SK-N-SH (cell line): Measurements from ENCODE around the gene NPEPL1. TPM values are rescaled to one million over a fixed set of nuclear protein-coding genes. Genes with fewer than 3 reads are reported as not detected.

Experiments
- CTCF ChIA-PET: fragments of 300-600, 350-600 bp; formaldehyde crosslinking; extraction: SDS; loops from one replicate; lab custom pipeline; 2021; lab: Yijun Ruan, JAX
- POLR2A ChIA-PET: fragments of 350-600 bp; sonication (Branson Sonifier 250); formaldehyde crosslinking; extraction: SDS; loops from one replicate; lab custom pipeline; 2020; ENCODE audit warnings: antibody characterized with exemption, inconsistent platforms; lab: Yijun Ruan, JAX
- DNase-seq: peaks from one replicate; pipeline ENCODE4 v3.0.0; 2012
- H2AFZ ChIP-seq: fragments of 200-600 bp; sonication (generic); 2 replicates; pipeline ENCODE4 v1.8.1; 2016; ENCODE audit warnings: antibody characterized with exemption, mild to moderate bottlenecking, low read depth
- H3F3A ChIP-seq: fragments of 200-600 bp; sonication (generic); replicated peaks from 2 replicates; pipeline ENCODE3; 2016; ENCODE audit warnings: antibody characterized with exemption, mild to moderate bottlenecking; ENCODE audit not compliant: insufficient read depth
- H3K27ac ChIP-seq, 2 experiments: fragments of 200-500 bp in 1 of 2; fragments of 200-600 bp in 1 of 2; sonication (Bioruptor generic) in 1 of 2; sonication (generic), shearing (Covaris generic) in 1 of 2; 2 replicates each; pipeline versions ENCODE4 v1.5.1 to v1.6.1; 2014 to 2016; ENCODE audit warnings: low read depth in 2 of 2, inconsistent platforms in 1 of 2, low read length in 1 of 2, mild to moderate bottlenecking in 1 of 2, mixed read lengths in 1 of 2
- H3K27me3 ChIP-seq: fragments of 200-600 bp; sonication (generic), shearing (Covaris generic); 2 replicates; pipeline ENCODE4 v1.6.1; 2016; ENCODE audit warnings: mixed run types; ENCODE audit not compliant: insufficient read depth
- H3K36me3 ChIP-seq, 2 experiments: fragments of 200-500 bp in 1 of 2; fragments of 200-600 bp in 1 of 2; sonication (Bioruptor generic) in 1 of 2; sonication (generic) in 1 of 2; replicated peaks in 1 of 2; 2 replicates each; pipeline versions ENCODE3 to v1.5.1; 2014 to 2016; ENCODE audit warnings: low read length in 1 of 2, mild to moderate bottlenecking in 1 of 2; ENCODE audit not compliant: insufficient read depth in 2 of 2, control insufficient read depth in 1 of 2
- H3K4me1 ChIP-seq, 2 experiments: fragments of 200-500 bp in 1 of 2; fragments of 200-600 bp in 1 of 2; sonication (Bioruptor generic) in 1 of 2; sonication (generic), shearing (Covaris generic) in 1 of 2; 2 replicates each; pipeline versions ENCODE4 v1.5.1 to v1.6.1; 2014 to 2016; ENCODE audit warnings: low read depth in 1 of 2, low read length in 1 of 2, mixed run types in 1 of 2; ENCODE audit not compliant: insufficient read depth in 2 of 2, control insufficient read depth in 1 of 2
- H3K4me2 ChIP-seq: fragments of 200-600 bp; sonication (generic), shearing (Covaris generic); 2 replicates; pipeline ENCODE4 v1.6.1; 2017; ENCODE audit warnings: mixed run types
- H3K4me3 ChIP-seq, 2 experiments: fragments of 200-500 bp in 1 of 2; fragments of 200-600 bp in 1 of 2; sonication (Bioruptor generic) in 1 of 2; sonication (generic), shearing (Covaris generic) in 1 of 2; 2 replicates each; pipeline versions ENCODE4 v1.5.1 to v1.8.1; 2014 to 2016; ENCODE audit warnings: low read depth in 2 of 2, inconsistent platforms in 1 of 2, low read length in 1 of 2, mild to moderate bottlenecking in 1 of 2, mixed read lengths in 1 of 2, moderate library complexity in 1 of 2
- H3K79me2 ChIP-seq: fragments of 200-600 bp; sonication (generic); 2 replicates; pipeline ENCODE4 v1.8.1; 2017; ENCODE audit warnings: mild to moderate bottlenecking; ENCODE audit not compliant: insufficient read depth
- H3K9ac ChIP-seq: fragments of 200-600 bp; sonication (generic); 2 replicates; pipeline ENCODE4 v1.6.1; 2017; ENCODE audit warnings: mixed run types
- H3K9me2 ChIP-seq: fragments of 200-600 bp; sonication (generic); 2 replicates; pipeline ENCODE4 v1.6.1; 2017; ENCODE audit warnings: mixed run types
- H3K9me3 ChIP-seq: fragments of 200-600 bp; sonication (generic); 2 replicates; pipeline ENCODE4 v1.6.1; 2017; ENCODE audit warnings: mixed run types, mild to moderate bottlenecking, moderate library complexity
- H4K20me1 ChIP-seq: fragments of 200-600 bp; sonication (generic); 2 replicates; pipeline ENCODE4 v1.6.1; 2017; ENCODE audit warnings: mild to moderate bottlenecking, mixed run types; ENCODE audit not compliant: insufficient read depth
- CHD2 ChIP-seq: fragments of 150-350 bp; IDR thresholded peaks from 2 replicates; pipeline ENCODE4 v1.6.1; 2018; ENCODE audit warnings: low read length; ENCODE audit not compliant: partially characterized antibody
- EP300 ChIP-seq, 2 experiments: IDR thresholded peaks; 2 replicates each; pipeline versions ENCODE4 v1.4.0 to v1.6.1; 2012; ENCODE audit warnings: borderline replicate concordance in 1 of 2, low read depth in 1 of 2, low read length in 1 of 2
- GABPA ChIP-seq: IDR thresholded peaks from 2 replicates; pipeline ENCODE4 v1.4.0; 2012; ENCODE audit warnings: low read depth, mild to moderate bottlenecking
- IRF3 ChIP-seq: fragments of 150-350 bp; IDR thresholded peaks from 2 replicates; pipeline ENCODE4 v1.6.1; 2016; ENCODE audit warnings: mild to moderate bottlenecking, low read depth, low read length
- JUND ChIP-seq: IDR thresholded peaks from 2 replicates; pipeline ENCODE4 v1.4.0; 2012
- MXI1 ChIP-seq: IDR thresholded peaks from 2 replicates; pipeline ENCODE4 v1.6.1; 2012; ENCODE audit warnings: mild to moderate bottlenecking, low read depth, low read length, improper control_type of control experiment
- POLR2AphosphoS5 ChIP-seq: IDR thresholded peaks from 2 replicates; pipeline ENCODE4 v1.6.1; 2012; ENCODE audit warnings: low read depth, low read length
- RAD21 ChIP-seq: IDR thresholded peaks from 2 replicates; pipeline ENCODE4 v1.6.1; 2012; ENCODE audit warnings: mild to moderate bottlenecking, low read length
- RFX5 ChIP-seq: IDR thresholded peaks from 2 replicates; pipeline ENCODE4 v1.6.1; 2012; ENCODE audit warnings: mild to moderate bottlenecking, improper control_type of control experiment, low read length
- SIN3A ChIP-seq: IDR thresholded peaks from 2 replicates; pipeline ENCODE4 v1.6.1; 2012; ENCODE audit warnings: low read depth, mild to moderate bottlenecking, low read length, moderate library complexity, borderline replicate concordance
- TAF1 ChIP-seq: IDR thresholded peaks from 2 replicates; pipeline ENCODE4 v1.6.1; 2012; ENCODE audit warnings: low read depth, mild to moderate bottlenecking, low read length, moderate library complexity, borderline replicate concordance
- TCF12 ChIP-seq: IDR thresholded peaks from 2 replicates; pipeline ENCODE4 v1.4.0; 2012
- USF2 ChIP-seq: fragments of 150-350 bp; IDR thresholded peaks from 2 replicates; pipeline ENCODE4 v1.6.1; 2017; ENCODE audit warnings: antibody characterized with exemption, low read length, low read depth, borderline replicate concordance
- ZBTB33 ChIP-seq: IDR thresholded peaks from 2 replicates; pipeline ENCODE4 v1.4.0; 2012; ENCODE audit warnings: low read depth, borderline replicate concordance
- WGBS: methylation state at CpG from one replicate; pipeline ENCODE4 v1.1.6; 2017; ENCODE audit warnings: low lambda C conversion rate; 5-methylcytosine and 5-hydroxymethylcytosine counted together
- polyA plus RNA-seq, 3 experiments: library from polyadenylated mRNA; depleted of rRNA; stranded (reverse); fragments of >200 nt; gene quantifications; 2 replicates each; pipeline ENCODE4 v1.2.3, GENCODE V29; 2012

NPEPL1 gene
- polyA plus RNA-seq, 1 of the 3 experiments (the other 2 are of a cell fraction), result 2.8 TPM

- no peak overlapping the region for H3K27ac ChIP-seq
- no peaks in the 10 kb centered on the region for H4K20me1 ChIP-seq
- no peak for DNase-seq
- TF ChIP-seq POLR2AphosphoS5 (no peak), SIN3A (no peak), CHD2 (no peak), IRF3 (no peak), EP300 (IDR thresholded peaks at IDR 0.05; ENCODE audit: borderline replicate concordance in 1 of 2, low read depth in 1 of 2, low read length in 1 of 2) (no peak), GABPA (no peak), TAF1 (no peak), RAD21 (no peak), JUND (no peak)
- H3K4me3 ChIP-seq, result no peak overlapping the region
- WGBS, result 29% methylated on average over 6 of the region's 10 CpGs
- H3F3A ChIP-seq, result no peaks in the 10 kb centered on the region
- no peaks in the 10 kb centered on the region for H3K4me1 ChIP-seq
- ChIA-PET POLR2A (no interaction called here), CTCF (no interaction called here)
- H3K9ac ChIP-seq, result no peak overlapping the region
- no peaks in the 10 kb centered on the region for H3K9me3 ChIP-seq
- H3K4me2 ChIP-seq, result no peak overlapping the region
- H2AFZ ChIP-seq, result no peak overlapping the region
- H3K79me2 ChIP-seq, result no peaks in the 10 kb centered on the region
- H3K27me3 ChIP-seq, result no peaks in the 10 kb centered on the region; the same call in 1 of the 2 replicates
- H3K9me2 ChIP-seq, result no peaks in the 10 kb centered on the region
- no peaks in the 10 kb centered on the region for H3K36me3 ChIP-seq
Measured at GRCh38 chr20:58740356-58741308, 48.0 kb downstream of the NPEPL1 start.

- no peaks in the 10 kb centered on the region for H3K9me2 ChIP-seq
- no peaks in the 10 kb centered on the region for H4K20me1 ChIP-seq
- TF ChIP-seq MXI1 (no peak), TCF12 (no peak), USF2 (no peak), RFX5 (no peak), ZBTB33 (no peak)
- H3K9me3 ChIP-seq, result no peaks in the 10 kb centered on the region
- H3K9ac ChIP-seq, result no peak overlapping the region
- H3F3A ChIP-seq, result no peaks in the 10 kb centered on the region
- DNase-seq, result no peak
- H3K79me2 ChIP-seq, result no peaks in the 10 kb centered on the region
- ChIA-PET POLR2A (no interaction called here), CTCF (no interaction called here)
- no peaks in the 10 kb centered on the region; the same call in 1 of the 2 replicates for H3K27me3 ChIP-seq
- no peak overlapping the region for H3K4me3 ChIP-seq
- H3K27ac ChIP-seq, result no peak overlapping the region
- H3K36me3 ChIP-seq, result no peaks in the 10 kb centered on the region
- WGBS, result 23% methylated on average over 5 of the region's 5 CpGs
- H3K4me1 ChIP-seq, result peaks cover 0 to 3% of the 10 kb centered on the region in 2 experiments; a peak in 1 of 4 replicates
- H3K4me2 ChIP-seq, result no peak overlapping the region
- no peak overlapping the region for H2AFZ ChIP-seq
Measured at GRCh38 chr20:58741384-58741783, 48.8 kb downstream of the NPEPL1 start.
